Naive thymus-derived CD4-positive, alpha-beta T cell (primary cell): ENCODE measurements around the gene ASB16. TPM values are rescaled to one million over a fixed set of nuclear protein-coding genes. Genes with fewer than 3 reads are reported as not detected.

Experiments
- ATAC-seq: fragments of 150-1000 bp; cut with Tn5 transposase; 2 replicates; pipeline ENCODE4 v1.10.0; 2021; ENCODE audit warnings: mild to moderate bottlenecking, moderate library complexity
- CTCF ChIA-PET: fragments of 350-600 bp; sonication (Branson Sonifier 250); formaldehyde crosslinking; loops from one replicate; lab custom pipeline; 2021; ENCODE audit warnings: antibody characterized with exemption; lab: Charles Lee
- POLR2A ChIA-PET: fragments of 350-600 bp; sonication (Branson Sonifier 250); formaldehyde crosslinking; loops from one replicate; lab custom pipeline; 2021; ENCODE audit warnings: antibody characterized with exemption, inconsistent platforms; lab: Charles Lee
- DNase-seq, 9 donors: peaks; one replicate each; pipeline versions ENCODE4 v3.0.0 to v3.0.0-alpha.2; 2020 to 2022; ENCODE audit warnings: mixed read lengths in 1 of 9
- H3K27ac ChIP-seq: one replicate; pipeline ENCODE4 v1.7.0; 2013; ENCODE audit warnings: mild to moderate bottlenecking, low read depth, low read length, moderate library complexity
- H3K27me3 ChIP-seq, 2 donors: one replicate each; pipeline ENCODE4 v1.7.0; 2013; ENCODE audit warnings: low read length in 2 of 2, mild to moderate bottlenecking in 2 of 2, moderate library complexity in 2 of 2; ENCODE audit not compliant: control insufficient read depth in 2 of 2, insufficient read depth in 2 of 2
- H3K36me3 ChIP-seq, 3 experiments: 1 replicate in 2 of 3; 2 replicates in 1 of 3; pipeline ENCODE4 v1.7.0; 2013; ENCODE audit warnings: low read length in 3 of 3, mild to moderate bottlenecking in 3 of 3, moderate library complexity in 1 of 3; ENCODE audit not compliant: insufficient read depth in 3 of 3, control insufficient read depth in 2 of 3
- H3K4me1 ChIP-seq, 2 donors: one replicate each; pipeline ENCODE4 v1.7.0; 2013; ENCODE audit warnings: low read length in 2 of 2, mild to moderate bottlenecking in 2 of 2, moderate library complexity in 1 of 2; ENCODE audit not compliant: control insufficient read depth in 2 of 2, insufficient read depth in 2 of 2
- H3K4me3 ChIP-seq: 2 replicates; pipeline ENCODE4 v1.7.0; 2013; ENCODE audit warnings: mild to moderate bottlenecking, low read length
- H3K9me3 ChIP-seq, 3 experiments: 1 replicate in 2 of 3; 2 replicates in 1 of 3; pipeline ENCODE4 v1.7.0; 2013; ENCODE audit warnings: low read length in 3 of 3; ENCODE audit not compliant: control insufficient read depth in 2 of 3
- H3K27ac Mint-ChIP-seq, 9 donors: one replicate each; pipeline ENCODE4 v1.8.0; 2020 to 2022; ENCODE audit warnings: mixed read lengths in 9 of 9, mild to moderate bottlenecking in 8 of 9, moderate library complexity in 5 of 9, inconsistent platforms in 2 of 9
- H3K27me3 Mint-ChIP-seq, 5 donors: one replicate each; pipeline ENCODE4 v1.8.0; 2021 to 2022; ENCODE audit warnings: mixed read lengths in 5 of 5, mild to moderate bottlenecking in 1 of 5
- H3K36me3 Mint-ChIP-seq, 5 donors: one replicate each; pipeline ENCODE4 v1.8.0; 2020 to 2022; ENCODE audit warnings: mixed read lengths in 5 of 5, mild to moderate bottlenecking in 3 of 5, inconsistent platforms in 1 of 5
- H3K4me1 Mint-ChIP-seq, 7 donors: one replicate each; pipeline ENCODE4 v1.8.0; 2020 to 2022; ENCODE audit warnings: mixed read lengths in 7 of 7, mild to moderate bottlenecking in 3 of 7, inconsistent platforms in 1 of 7
- H3K4me3 Mint-ChIP-seq, 10 donors: one replicate each; pipeline ENCODE4 v1.8.0; 2020 to 2022; ENCODE audit warnings: mild to moderate bottlenecking in 10 of 10, mixed read lengths in 10 of 10, moderate library complexity in 6 of 10, inconsistent platforms in 2 of 10
- H3K9me3 Mint-ChIP-seq, 11 donors: one replicate each; pipeline ENCODE4 v1.8.0; 2020 to 2022; ENCODE audit warnings: mixed read lengths in 11 of 11, mild to moderate bottlenecking in 4 of 11, inconsistent platforms in 1 of 11, moderate library complexity in 1 of 11
- intact Hi-C, 2 donors: fragments of 100-400 bp; cut with micrococcal nuclease; formaldehyde crosslinking; loops; one replicate each; pipeline ENCODE4 v1.15.1; 2023
- polyA plus RNA-seq, 2 donors: library from polyadenylated mRNA; unstranded; fragments of 300-500 nt; fragmentation: Illumina TruSeq; gene quantifications; one replicate each; pipeline ENCODE4 v1.2.3, GENCODE V29; 2021
- total RNA-seq, 6 experiments: library from RNA in 5 of 6; stranded (reverse) in 5 of 6; gene quantifications; 1 replicate in 5 of 6; 2 replicates in 1 of 6; pipeline ENCODE4 v1.2.3 and lab custom pipeline; 2021 to 2026

Gene ASB16
- total and polyA plus RNA-seq, 7 experiments from 2014 or later: 0.08 to 0.34 TPM; not detected in 5

DNA sequence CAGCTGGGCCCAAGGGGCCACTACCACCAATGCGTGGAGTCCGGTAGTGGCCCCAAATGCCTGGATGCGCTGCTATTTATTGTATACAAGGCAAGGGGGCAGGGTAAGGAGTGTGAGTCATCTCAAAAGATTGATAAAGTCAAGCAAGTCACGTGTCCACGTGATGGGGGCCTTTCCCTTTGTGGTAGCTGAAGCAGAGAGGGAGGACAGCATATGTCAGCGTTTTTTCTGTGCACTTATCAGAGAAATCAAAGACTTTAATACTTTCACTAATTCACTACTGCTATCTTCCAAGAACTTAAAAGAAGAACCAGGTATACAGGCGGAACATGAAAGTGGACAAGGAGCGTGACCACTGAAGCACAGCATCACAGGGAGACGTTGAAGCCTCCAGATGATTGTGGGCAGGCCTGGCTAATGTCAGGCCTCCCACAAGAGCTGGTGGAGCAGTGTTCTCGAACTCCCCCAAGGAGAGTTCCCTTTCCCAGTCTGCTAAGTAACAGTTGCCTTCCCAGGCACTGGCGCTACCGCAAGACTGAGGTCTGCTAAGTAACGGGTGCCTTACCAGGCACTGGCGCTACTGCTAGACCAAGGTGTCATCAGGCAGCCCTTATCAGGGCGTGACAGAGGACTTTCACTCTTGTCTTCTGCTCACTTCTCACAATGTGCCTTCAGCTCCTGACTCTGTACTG lies 10.8 kb upstream of the ASB16 start:
- intact Hi-C loops: no loop called here
- no peaks in the 10 kb centered on the region for H3K4me1 Mint-ChIP-seq
- H3K4me1 ChIP-seq: no peaks in the 10 kb centered on the region
- H3K27ac ChIP-seq: no peak overlapping the region
- H3K36me3 Mint-ChIP-seq: peaks cover 0 to 8% (median 0%) of the 10 kb centered on the region in 5 donors
- CTCF ChIA-PET: interaction anchor here (0.6 kb wide), 1 partner anchor 205 kb away, joined by 4 read pairs; no protein-coding TSS in a partner anchor
- no peak overlapping the region for H3K4me3 Mint-ChIP-seq
- H3K27ac Mint-ChIP-seq: no peak overlapping the region
- H3K36me3 ChIP-seq: no peaks in the 10 kb centered on the region
- no peaks in the 10 kb centered on the region for H3K9me3 ChIP-seq
- H3K27me3 ChIP-seq: no peaks in the 10 kb centered on the region
- POLR2A ChIA-PET: interaction anchor here (1.2 kb wide), 1 partner anchor 13 kb away, joined by 3 read pairs; no protein-coding TSS in a partner anchor
- no peaks in the 10 kb centered on the region for H3K9me3 Mint-ChIP-seq
- no peak overlapping the region for H3K4me3 ChIP-seq
- no peaks in the 10 kb centered on the region for H3K27me3 Mint-ChIP-seq
- ATAC-seq (peak; percentile 45), DNase-seq (no peak)

DNA sequence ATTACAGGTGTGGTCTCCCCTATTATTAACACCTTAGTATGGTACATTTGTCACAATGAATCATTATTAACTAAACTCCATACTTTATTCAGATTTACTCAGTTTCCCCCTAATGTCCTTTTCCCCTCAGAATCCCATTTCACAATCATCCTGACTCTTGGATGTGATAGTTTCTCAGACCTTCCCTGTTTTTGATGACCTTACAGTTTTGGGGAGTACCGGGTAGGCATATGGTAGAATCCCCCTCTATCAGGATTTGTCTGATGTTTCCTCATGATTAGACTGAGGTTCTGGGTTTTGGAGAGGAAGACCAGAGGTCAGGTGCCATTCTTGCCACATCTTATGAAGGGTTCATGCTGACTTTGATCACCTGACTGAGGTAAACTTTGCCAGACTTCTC lies 6.0 kb upstream of the ASB16 start:
- Histone ChIP-seq H3K36me3 (no peaks in the 10 kb centered on the region), H3K4me3 (no peak overlapping the region), H3K9me3 (no peaks in the 10 kb centered on the region), H3K27me3 (no peaks in the 10 kb centered on the region), H3K4me1 (peaks cover 0 to 4% of the 10 kb centered on the region in 2 donors), H3K27ac (no peak overlapping the region)
- intact Hi-C loops: no loop called here
- ChIA-PET CTCF (no interaction called here), POLR2A (no interaction called here)
- no peak for ATAC-seq
- no peaks in the 10 kb centered on the region for H3K27me3 Mint-ChIP-seq
- no peak overlapping the region for H3K27ac Mint-ChIP-seq
- DNase-seq: no peak
- peaks cover 0 to 5% (median 0%) of the 10 kb centered on the region in 5 donors for H3K36me3 Mint-ChIP-seq
- no peaks in the 10 kb centered on the region for H3K9me3 Mint-ChIP-seq
- H3K4me1 Mint-ChIP-seq: peaks cover 7 to 18% (median 12%) of the 10 kb centered on the region in 7 donors
- no peak overlapping the region for H3K4me3 Mint-ChIP-seq

DNA sequence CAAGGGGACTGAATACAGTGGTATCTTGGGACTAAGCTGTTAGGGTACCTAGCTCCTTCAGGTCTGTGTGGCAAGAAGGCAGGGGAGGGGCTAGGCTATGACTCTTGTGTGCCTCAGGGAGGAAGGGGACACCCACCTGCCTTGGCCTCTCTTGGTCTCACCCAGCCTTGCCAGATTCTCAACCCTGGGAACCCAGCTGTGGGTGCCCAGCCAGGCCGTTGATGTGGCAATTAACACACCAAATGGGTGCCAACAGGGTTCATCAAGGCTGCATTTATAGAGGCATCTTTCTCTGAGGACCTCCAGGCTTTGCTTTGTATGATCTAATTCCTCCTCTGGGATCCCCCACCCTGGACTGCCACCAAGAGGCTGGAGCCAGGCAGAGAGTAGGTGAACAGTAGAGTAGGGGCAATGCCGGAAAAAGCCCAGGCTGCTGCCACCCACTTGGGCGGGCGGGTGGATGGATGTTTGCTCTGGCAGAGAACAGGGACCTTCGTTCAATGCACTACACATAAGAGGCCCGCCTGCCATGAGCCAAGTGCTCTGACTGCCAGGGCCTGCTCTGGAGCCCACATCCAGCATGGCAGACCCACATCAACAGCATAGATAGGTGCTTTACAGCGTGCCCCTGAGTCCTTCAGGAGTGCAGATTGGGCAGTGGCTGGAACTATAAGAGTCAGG lies 3.2 kb upstream of the ASB16 start:
- ChIA-PET POLR2A (no interaction called here), CTCF (interaction anchor here (0.9 to 1.6 kb wide), 2 partner anchors 25 to 43 kb away, joined by 3 to 4 read pairs; no protein-coding TSS in a partner anchor)
- Histone ChIP-seq H3K36me3 (no peaks in the 10 kb centered on the region), H3K27me3 (no peaks in the 10 kb centered on the region), H3K4me3 (no peak overlapping the region), H3K27ac (no peak overlapping the region), H3K9me3 (no peaks in the 10 kb centered on the region), H3K4me1 (peaks cover 0 to 4% of the 10 kb centered on the region in 2 donors)
- H3K27me3 Mint-ChIP-seq: no peaks in the 10 kb centered on the region
- H3K4me1 Mint-ChIP-seq: peaks cover 7 to 21% (median 14%) of the 10 kb centered on the region in 7 donors
- no peak for DNase-seq
- H3K4me3 Mint-ChIP-seq: no peak overlapping the region
- H3K9me3 Mint-ChIP-seq: no peaks in the 10 kb centered on the region
- ATAC-seq: no peak
- H3K36me3 Mint-ChIP-seq: peaks cover 0 to under 1% (median 0%) of the 10 kb centered on the region in 5 donors
- intact Hi-C loops: loop anchor here in 1 of 2 donors (5.0 kb wide), 1 partner anchor 225 kb away; the partner anchor contains the start of gene PPY
- peak overlapping the region in 2 of 9 donors; percentile 40 to 59 for H3K27ac Mint-ChIP-seq

DNA sequence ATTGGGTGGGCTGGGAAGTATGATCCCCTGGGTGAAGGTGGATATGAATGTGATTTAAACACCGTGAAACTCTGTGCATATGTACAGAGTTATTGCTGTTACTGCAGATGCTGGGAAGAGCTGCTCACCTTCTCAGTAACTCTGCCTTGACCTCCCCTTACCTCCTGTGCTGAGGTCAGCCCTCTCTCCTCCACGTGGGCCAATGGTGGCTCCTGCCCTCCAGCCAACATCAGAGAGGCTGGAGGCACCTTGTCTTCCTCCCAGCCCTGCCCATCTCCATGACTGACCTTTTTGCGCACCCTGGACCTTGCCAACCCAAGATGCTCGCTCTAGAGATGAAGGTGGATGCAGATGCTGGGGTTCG lies 387 bp upstream of the ASB16 start:
- ChIA-PET CTCF (interaction anchor here (0.6 kb wide), 1 partner anchor 180 kb away, joined by 3 read pairs; no protein-coding TSS in a partner anchor), POLR2A (interaction anchor here (0.7 to 1.1 kb wide), 2 partner anchors 17 to 40 kb away, joined by 3 read pairs; no protein-coding TSS in a partner anchor)
- Histone ChIP-seq H3K27ac (no peak overlapping the region), H3K4me1 (peaks cover 0 to 4% of the 10 kb centered on the region in 2 donors), H3K27me3 (no peaks in the 10 kb centered on the region), H3K9me3 (no peaks in the 10 kb centered on the region), H3K4me3 (no peak overlapping the region), H3K36me3 (peaks cover 0 to 4% (median 0%) of the 10 kb centered on the region in 3 experiments)
- intact Hi-C loops: no loop called here
- Mint-ChIP-seq H3K27me3 (no peaks in the 10 kb centered on the region), H3K9me3 (no peaks in the 10 kb centered on the region), H3K36me3 (no peaks in the 10 kb centered on the region), H3K4me3 (no peak overlapping the region), H3K27ac (peak overlapping the region in 2 of 9 donors; percentile 46 to 76), H3K4me1 (peaks cover 7 to 21% (median 14%) of the 10 kb centered on the region in 7 donors)
- ATAC-seq (no peak), DNase-seq (no peak)

DNA sequence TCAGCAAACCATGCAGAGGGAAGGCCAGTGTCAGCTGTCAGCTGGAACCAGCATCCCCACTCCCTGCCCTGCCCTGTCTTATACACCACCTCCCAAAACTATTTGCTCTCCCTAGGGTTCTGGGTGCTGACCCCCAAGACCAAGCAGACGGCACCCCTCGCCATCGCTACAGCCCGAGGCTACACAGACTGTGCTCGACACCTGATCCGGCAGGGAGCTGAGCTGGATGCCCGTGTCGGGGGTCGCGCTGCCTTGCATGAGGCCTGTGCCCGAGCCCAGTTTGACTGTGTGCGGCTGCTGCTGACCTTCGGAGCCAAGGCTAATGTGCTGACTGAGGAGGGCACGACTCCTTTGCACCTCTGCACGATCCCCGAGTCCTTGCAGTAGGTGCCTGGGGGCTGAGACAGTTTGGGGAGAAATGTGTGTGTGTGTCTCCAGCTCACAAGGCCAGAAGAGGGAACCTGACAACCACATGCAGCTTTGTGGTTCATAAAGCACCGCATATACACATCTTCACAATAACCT lies 1.5 kb downstream of the ASB16 start:
- peaks cover 0 to 4% of the 10 kb centered on the region in 2 donors for H3K4me1 ChIP-seq
- H3K36me3 Mint-ChIP-seq: peaks cover 0 to 5% (median 3%) of the 10 kb centered on the region in 5 donors
- DNase-seq: no peak
- H3K9me3 Mint-ChIP-seq: no peaks in the 10 kb centered on the region
- H3K36me3 ChIP-seq: peaks cover 0 to 11% (median 0%) of the 10 kb centered on the region in 3 experiments
- H3K27me3 ChIP-seq: no peaks in the 10 kb centered on the region
- no peak overlapping the region for H3K27ac ChIP-seq
- H3K9me3 ChIP-seq: no peaks in the 10 kb centered on the region
- no peaks in the 10 kb centered on the region for H3K27me3 Mint-ChIP-seq
- ChIA-PET CTCF (interaction anchor here (0.6 to 1.1 kb wide), 3 partner anchors 14 to 417 kb away, joined by 3 read pairs; no protein-coding TSS in a partner anchor), POLR2A (interaction anchor here (1.2 to 1.3 kb wide), 2 partner anchors 14 to 26 kb away, joined by 4 to 5 read pairs; partner anchors contain the start of gene TMUB2)
- peak overlapping the region in 3 of 9 donors; percentile 20 to 86 (median 81) for H3K27ac Mint-ChIP-seq
- ATAC-seq: no peak
- H3K4me3 Mint-ChIP-seq: no peak overlapping the region
- intact Hi-C loops: no loop called here
- peaks cover 7 to 17% (median 14%) of the 10 kb centered on the region in 7 donors for H3K4me1 Mint-ChIP-seq
- H3K4me3 ChIP-seq: no peak overlapping the region

DNA sequence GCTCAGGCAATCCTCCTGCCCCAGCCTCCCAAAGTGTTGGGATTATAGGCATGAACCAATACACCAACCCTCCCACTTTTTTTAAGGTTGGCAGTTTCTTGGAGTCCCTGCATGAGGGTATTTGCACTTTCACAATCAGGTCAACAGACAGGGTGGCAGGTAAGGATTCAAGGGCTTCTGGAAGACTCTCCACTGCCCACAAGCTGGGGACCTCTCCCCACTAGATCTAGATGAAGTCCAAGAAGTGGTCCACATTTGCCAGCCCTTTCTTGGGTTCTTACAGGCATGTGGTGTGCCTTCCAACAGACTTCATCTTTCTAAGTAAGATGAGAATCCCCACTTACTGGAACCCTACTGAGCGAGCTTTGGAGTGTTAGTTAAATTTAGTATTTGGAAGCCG lies 3.9 kb downstream of the ASB16 start:
- no peak overlapping the region for H3K4me3 Mint-ChIP-seq
- ATAC-seq: no peak
- H3K36me3 Mint-ChIP-seq: peaks cover 0 to 9% (median 3%) of the 10 kb centered on the region in 5 donors
- Histone ChIP-seq H3K27ac (no peak overlapping the region), H3K4me1 (no peaks in the 10 kb centered on the region), H3K9me3 (no peaks in the 10 kb centered on the region), H3K4me3 (no peak overlapping the region), H3K36me3 (peaks cover 0 to 31% (median 0%) of the 10 kb centered on the region in 3 experiments), H3K27me3 (no peaks in the 10 kb centered on the region)
- peaks cover 0 to 5% (median 0%) of the 10 kb centered on the region in 7 donors for H3K4me1 Mint-ChIP-seq
- ChIA-PET POLR2A (interaction anchor here (2.4 kb wide), 1 partner anchor 12 kb away, joined by 7 read pairs; the partner anchor contains the start of gene TMUB2), CTCF (no interaction called here)
- no peaks in the 10 kb centered on the region for H3K9me3 Mint-ChIP-seq
- intact Hi-C loops: no loop called here
- no peaks in the 10 kb centered on the region for H3K27me3 Mint-ChIP-seq
- no peak for DNase-seq
- H3K27ac Mint-ChIP-seq: peak overlapping the region in 1 of 9 donors; percentile 48
